ENCODE results near the gene AGAP3.

GRCh38 chr7:151081170-151082101 is 4.8 kb upstream of the AGAP3 start:
- TF ChIP-seq CTCF (IDR thresholded peaks at IDR 0.05) (no peak), POLR2A (IDR thresholded peaks at IDR 0.05) (peak; percentile 6)

Measured in prostate gland (tissue), 2 donors.